MM.1S (cell line): ENCODE measurements around the gene ZNF787.
A peak's percentile ranks its signal among the peaks of the same experiment; 100 is the strongest.

Experiments used
- DNase-seq: peaks from one replicate; pipeline ENCODE4 v3.0.0-alpha.2; 2015
- H2AFZ ChIP-seq: fragments of 300-600 bp; sonication (generic); 2 replicates; pipeline ENCODE4 v1.6.0; 2016; ENCODE audit warnings: antibody characterized with exemption, low read length
- H3F3A ChIP-seq: fragments of 300-600 bp; sonication (generic); 2 replicates; pipeline ENCODE4 v1.6.1; 2016; ENCODE audit warnings: mild to moderate bottlenecking, antibody characterized with exemption, low read length, moderate library complexity, mixed read lengths; ENCODE audit not compliant: insufficient read depth
- H3K27ac ChIP-seq: fragments of 300-600 bp; sonication (generic); 2 replicates; pipeline ENCODE4 v1.5.1; 2016; ENCODE audit warnings: mild to moderate bottlenecking, low read length
- H3K27me3 ChIP-seq: fragments of 300-600 bp; sonication (generic); replicated peaks from 2 replicates; pipeline ENCODE4 v1.6.0; 2016; ENCODE audit warnings: low read length; ENCODE audit not compliant: insufficient read depth
- H3K36me3 ChIP-seq: fragments of 300-600 bp; sonication (generic); replicated peaks from 2 replicates; pipeline ENCODE4 v1.6.1; 2016; ENCODE audit warnings: mild to moderate bottlenecking, low read length, mixed read lengths; ENCODE audit not compliant: insufficient read depth
- H3K4me1 ChIP-seq: fragments of 300-600 bp; sonication (generic); 2 replicates; pipeline ENCODE4 v1.6.1; 2016; ENCODE audit warnings: low read length, mixed read lengths
- H3K4me2 ChIP-seq: fragments of 300-600 bp; sonication (generic); 2 replicates; pipeline ENCODE4 v1.6.0; 2016; ENCODE audit warnings: low read depth, low read length
- H3K4me3 ChIP-seq: fragments of 300-600 bp; sonication (generic); 2 replicates; pipeline ENCODE4 v1.5.1; 2016; ENCODE audit warnings: low read length, mixed read lengths
- H3K79me2 ChIP-seq: fragments of 300-600 bp; sonication (generic); 2 replicates; pipeline ENCODE4 v1.6.1; 2016; ENCODE audit warnings: mixed run types, low read length, mixed read lengths
- H3K9ac ChIP-seq: fragments of 300-600 bp; sonication (generic); 2 replicates; pipeline ENCODE4 v1.6.1; 2016; ENCODE audit warnings: low read length, mixed read lengths
- H3K9me2 ChIP-seq: fragments of 300-600 bp; sonication (generic); replicated peaks from 2 replicates; pipeline ENCODE4 v1.6.1; 2016; ENCODE audit warnings: mild to moderate bottlenecking, low read length, mixed read lengths; ENCODE audit not compliant: insufficient read depth
- H3K9me3 ChIP-seq: fragments of 300-600 bp; sonication (generic); replicated peaks from 2 replicates; pipeline ENCODE4 v1.6.1; 2016; ENCODE audit warnings: mild to moderate bottlenecking, low read length, mixed read lengths; ENCODE audit not compliant: insufficient read depth
- H4K20me1 ChIP-seq: fragments of 300-600 bp; sonication (generic); 2 replicates; pipeline ENCODE4 v1.6.1; 2016; ENCODE audit warnings: mild to moderate bottlenecking, low read length, moderate library complexity, mixed read lengths; ENCODE audit not compliant: insufficient read depth
- EZH2 ChIP-seq: fragments of 300-600 bp; sonication (generic); optimal IDR thresholded peaks from 2 replicates; pipeline ENCODE3; 2017; ENCODE audit warnings: low read depth, mild to moderate bottlenecking, antibody characterized with exemption, low read length, mixed read lengths
- EZH2phosphoT487 ChIP-seq: fragments of 300-600 bp; sonication (generic); IDR thresholded peaks from 2 replicates; pipeline ENCODE4 v1.6.1; 2018; ENCODE audit warnings: antibody characterized with exemption, low read length
- TF ChIP-seq, protein P1 (sequence below): fragments of 300-600 bp; sonication (generic); IDR thresholded peaks from 2 replicates; pipeline ENCODE4 v1.5.1; 2016; ENCODE audit warnings: antibody characterized with exemption, low read length, mixed read lengths

ZNF787 gene

DNA sequence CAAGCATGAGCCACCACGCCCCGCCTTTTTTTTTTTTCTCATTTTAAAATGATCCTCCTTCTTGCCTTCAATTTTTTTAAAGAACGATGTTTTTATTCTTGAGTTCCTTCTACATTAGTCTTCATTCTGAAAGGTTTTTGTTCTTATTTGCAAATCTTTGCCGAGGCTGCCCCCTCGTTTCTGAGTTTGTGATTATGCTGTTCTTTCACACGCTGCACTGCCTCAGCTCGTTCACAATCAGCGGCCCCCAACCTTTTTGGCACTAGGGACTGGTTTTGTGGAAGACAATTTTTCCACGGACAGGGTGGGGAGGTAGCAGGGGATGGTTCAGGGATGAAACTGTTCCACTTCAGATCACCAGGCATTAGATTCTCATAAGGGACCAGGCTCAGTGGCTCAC, 26.6 kb downstream of the ZNF787 start:
- Histone ChIP-seq H3K79me2 (peaks cover 72% of the 10 kb centered on the region), H4K20me1 (0 out of 2 replicates have a peak, but pooled peaks cover 3% of the 10 kb centered on the region), H3K9me2 (no peaks in the 10 kb centered on the region), H3K9me3 (no peaks in the 10 kb centered on the region), H3K4me3 (no peak overlapping the region), H3K27me3 (no peaks in the 10 kb centered on the region), H3F3A (peaks cover 15% of the 10 kb centered on the region), H3K4me2 (no peak overlapping the region), H3K4me1 (peaks cover 13% of the 10 kb centered on the region; the same call in 1 of the 2 replicates), H3K9ac (no peak overlapping the region), H2AFZ (no peak overlapping the region), H3K27ac (no peak overlapping the region), H3K36me3 (no peaks in the 10 kb centered on the region; the same call in 1 of the 2 replicates)
- no peak for DNase-seq
- no peak for TF ChIP-seq EZH2
- TF ChIP-seq EZH2phosphoT487, result no peak
- TF ChIP-seq, protein P1, sequence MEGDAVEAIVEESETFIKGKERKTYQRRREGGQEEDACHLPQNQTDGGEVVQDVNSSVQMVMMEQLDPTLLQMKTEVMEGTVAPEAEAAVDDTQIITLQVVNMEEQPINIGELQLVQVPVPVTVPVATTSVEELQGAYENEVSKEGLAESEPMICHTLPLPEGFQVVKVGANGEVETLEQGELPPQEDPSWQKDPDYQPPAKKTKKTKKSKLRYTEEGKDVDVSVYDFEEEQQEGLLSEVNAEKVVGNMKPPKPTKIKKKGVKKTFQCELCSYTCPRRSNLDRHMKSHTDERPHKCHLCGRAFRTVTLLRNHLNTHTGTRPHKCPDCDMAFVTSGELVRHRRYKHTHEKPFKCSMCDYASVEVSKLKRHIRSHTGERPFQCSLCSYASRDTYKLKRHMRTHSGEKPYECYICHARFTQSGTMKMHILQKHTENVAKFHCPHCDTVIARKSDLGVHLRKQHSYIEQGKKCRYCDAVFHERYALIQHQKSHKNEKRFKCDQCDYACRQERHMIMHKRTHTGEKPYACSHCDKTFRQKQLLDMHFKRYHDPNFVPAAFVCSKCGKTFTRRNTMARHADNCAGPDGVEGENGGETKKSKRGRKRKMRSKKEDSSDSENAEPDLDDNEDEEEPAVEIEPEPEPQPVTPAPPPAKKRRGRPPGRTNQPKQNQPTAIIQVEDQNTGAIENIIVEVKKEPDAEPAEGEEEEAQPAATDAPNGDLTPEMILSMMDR, result no peak

DNA sequence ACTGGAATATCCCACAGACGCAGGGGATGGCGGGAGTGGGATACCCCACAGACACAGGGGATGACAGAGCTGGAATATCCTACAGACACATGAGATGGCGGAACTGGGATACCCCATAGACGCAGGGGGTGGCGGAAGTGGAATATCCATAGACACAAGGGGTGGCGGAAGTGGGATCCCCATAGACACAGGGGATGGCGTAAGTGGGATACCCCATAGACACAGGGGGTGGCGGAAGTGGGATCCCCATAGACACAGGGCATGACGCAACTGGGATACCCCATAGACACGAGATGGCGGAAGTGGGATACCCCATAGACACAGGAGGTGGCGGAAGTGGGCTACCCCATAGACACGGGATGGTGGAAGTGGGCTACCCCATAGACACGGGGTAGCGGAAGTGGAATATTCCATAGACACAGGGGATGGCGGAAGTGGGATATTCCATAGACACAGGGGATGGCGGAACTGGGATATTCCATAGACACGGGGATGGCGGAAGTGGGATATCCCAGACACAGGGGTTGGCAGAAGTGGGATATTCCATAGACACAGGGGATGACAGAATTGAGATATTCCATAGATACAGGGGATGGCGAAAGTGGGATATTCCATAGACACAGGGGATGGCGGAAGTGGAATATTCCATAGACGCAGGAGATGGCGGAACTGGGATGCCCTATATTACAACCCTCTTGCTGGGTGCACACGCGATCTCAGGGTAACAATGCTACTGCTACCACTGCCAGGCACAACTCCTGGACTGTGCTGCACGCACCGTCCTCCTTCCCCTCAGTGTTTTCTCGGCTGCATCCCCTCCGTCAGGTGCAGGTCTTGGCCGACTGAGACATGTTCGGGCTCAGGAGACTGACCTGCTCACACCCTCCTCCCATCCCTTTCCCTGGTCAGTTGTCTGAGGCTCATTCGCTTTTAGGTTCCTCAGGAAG, 28.1 kb downstream of the ZNF787 start:
- Histone ChIP-seq H3K9ac (no peak overlapping the region), H4K20me1 (0 out of 2 replicates have a peak, but pooled peaks cover 3% of the 10 kb centered on the region), H3K4me2 (peak overlapping the region; percentile 13; the same call in 1 of the 2 replicates)

DNA sequence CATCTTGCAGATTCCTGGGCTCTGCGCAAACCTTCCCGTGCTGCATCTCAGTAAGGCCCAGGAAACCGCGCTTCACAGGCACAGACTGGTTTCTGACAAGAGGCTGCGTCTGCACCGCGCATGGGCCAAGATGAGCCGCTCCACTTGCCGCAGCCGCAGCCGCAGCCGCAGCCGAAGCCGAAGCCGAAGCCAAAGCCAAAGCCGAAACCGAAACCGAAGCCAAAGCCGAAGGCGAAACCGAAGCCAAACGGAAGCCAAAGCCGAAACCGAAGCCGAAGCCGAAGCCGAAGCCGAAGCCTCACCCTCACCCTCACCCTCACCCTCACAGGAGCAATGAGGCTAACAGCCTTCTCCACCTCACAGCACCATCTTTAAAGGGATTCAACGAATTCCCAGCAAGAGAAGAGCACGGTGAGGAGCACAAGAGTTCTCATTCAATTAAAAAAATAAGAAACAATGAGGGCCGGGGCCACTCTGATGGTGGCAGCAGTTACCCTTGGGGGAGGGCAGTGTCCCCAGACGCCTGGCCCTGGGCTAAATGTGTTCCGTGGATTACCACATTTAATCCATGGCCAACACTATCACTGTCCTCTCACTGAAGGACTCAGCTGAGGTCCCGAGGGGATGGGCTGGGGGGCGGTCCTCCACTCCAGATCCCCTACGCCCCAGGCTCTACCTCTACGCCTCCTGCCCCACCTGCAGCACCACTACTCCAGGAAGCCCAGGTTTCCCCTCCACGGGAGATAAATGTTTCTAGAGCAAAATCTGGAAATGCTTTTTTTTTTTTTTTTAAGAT, 29.1 kb downstream of the ZNF787 start:
- H3F3A ChIP-seq, result peaks cover 15% of the 10 kb centered on the region
- H4K20me1 ChIP-seq, result 0 out of 2 replicates have a peak, but pooled peaks cover 3% of the 10 kb centered on the region
- no peaks in the 10 kb centered on the region for H3K9me2 ChIP-seq
- peaks cover 13% of the 10 kb centered on the region; the same call in 1 of the 2 replicates for H3K4me1 ChIP-seq
- H2AFZ ChIP-seq, result no peak overlapping the region
- H3K9ac ChIP-seq, result no peak overlapping the region
- no peak for TF ChIP-seq EZH2
- TF ChIP-seq EZH2phosphoT487, result no peak
- peaks cover 60% of the 10 kb centered on the region for H3K79me2 ChIP-seq
- DNase-seq, result peak; percentile 87
- peak overlapping the region; percentile 13; the same call in 1 of the 2 replicates for H3K4me2 ChIP-seq
- H3K4me3 ChIP-seq, result no peak overlapping the region
- no peaks in the 10 kb centered on the region for H3K9me3 ChIP-seq
- H3K27ac ChIP-seq, result no peak overlapping the region; the same call in 1 of the 2 replicates
- no peaks in the 10 kb centered on the region for H3K27me3 ChIP-seq
- H3K36me3 ChIP-seq, result no peaks in the 10 kb centered on the region; the same call in 1 of the 2 replicates

More for the DNA sequence above, 28.1 kb downstream of the ZNF787 start:
- peaks cover 15% of the 10 kb centered on the region for H3F3A ChIP-seq
- DNase-seq, result no peak
- no peak overlapping the region for H3K4me3 ChIP-seq
- H3K9me3 ChIP-seq, result no peaks in the 10 kb centered on the region
- peaks cover 68% of the 10 kb centered on the region for H3K79me2 ChIP-seq
- H3K27me3 ChIP-seq, result no peaks in the 10 kb centered on the region
- H3K4me1 ChIP-seq, result peaks cover 13% of the 10 kb centered on the region; the same call in 1 of the 2 replicates
- H3K9me2 ChIP-seq, result no peaks in the 10 kb centered on the region
- H2AFZ ChIP-seq, result no peak overlapping the region
- no peak overlapping the region for H3K27ac ChIP-seq
- no peaks in the 10 kb centered on the region; the same call in 1 of the 2 replicates for H3K36me3 ChIP-seq
- no peak for TF ChIP-seq EZH2
- TF ChIP-seq, protein P1, result no peak
- TF ChIP-seq EZH2phosphoT487, result no peak
